Activated T-helper 1 cell treated with anti-CD3 and anti-CD28 coated beads, Interleukin-12 subunit alpha, Interleukin-12 subunit beta, Interleukin-2, Interleukin-4 antibody, amounts not matched to agents 30 ng/mL and 10 ng/mL and 1 ng/mL, durations not matched to agents 14 hours and 24 hours and 36 hours (primary cell): ENCODE data around the gene ANKRD36B. TPM values are rescaled to one million over a fixed set of nuclear protein-coding genes. Genes with fewer than 3 reads are reported as not detected.
"Not testable (repeated sequence)": the region's sequence is repeated elsewhere in the genome, so short reads cannot be mapped to it uniquely, and the experiment has no call there.

Source experiments
- DNase-seq: peaks from one replicate; pipeline ENCODE4 v3.0.0; 2021; ENCODE audit warnings: low spot score
- H3K27ac Mint-ChIP-seq: one replicate; pipeline ENCODE4 v1.8.0; 2021; ENCODE audit warnings: mild to moderate bottlenecking, mixed read lengths
- H3K27me3 Mint-ChIP-seq: one replicate; pipeline ENCODE4 v1.8.0; 2022; ENCODE audit warnings: mild to moderate bottlenecking, moderate library complexity, mixed read lengths; ENCODE audit not compliant: insufficient read depth
- H3K36me3 Mint-ChIP-seq: one replicate; pipeline ENCODE4 v1.8.0; 2021; ENCODE audit warnings: low read depth, mixed read lengths
- H3K4me1 Mint-ChIP-seq: one replicate; pipeline ENCODE4 v1.8.0; 2021; ENCODE audit warnings: low read depth, mixed read lengths
- H3K4me3 Mint-ChIP-seq: one replicate; pipeline ENCODE4 v1.8.0; 2021; ENCODE audit warnings: mild to moderate bottlenecking, moderate library complexity, mixed read lengths
- H3K9me3 Mint-ChIP-seq: one replicate; pipeline ENCODE4 v1.8.0; 2021; ENCODE audit warnings: mixed read lengths
- intact Hi-C: fragments of 100-400 bp; cut with micrococcal nuclease; formaldehyde crosslinking; loops from one replicate; pipeline ENCODE4 v1.15.1; 2024
- total RNA-seq: library from RNA; stranded (reverse); gene quantifications from 2 replicates; pipeline ENCODE4 v1.2.3, GENCODE V29; 2022

Gene ANKRD36B
- 37.9 and 39.7 TPM in 2 replicates for total RNA-seq

GRCh38 chr2:97589598-97590510 is at the start of gene ANKRD36B:
ANKRD36B (minus strand) TSS chr2:97589877; CDS start chr2:97589685, 192 bp downstream.
- peak; percentile 82 for DNase-seq
- intact Hi-C loops: loop anchor here (1.0 kb wide), 4 partner anchors 55 to 155 kb away; partner anchors contain the start of gene ACTR1B
- H3K27ac Mint-ChIP-seq: peak within 1 kb of the TSS; percentile 97
- H3K4me3 Mint-ChIP-seq: peak within 1 kb of the TSS; percentile 96
- H3K36me3 Mint-ChIP-seq, H3K9me3 Mint-ChIP-seq: not testable (repeated sequence)
- peaks cover 10% of the 10 kb centered on the region for H3K27me3 Mint-ChIP-seq
- peaks cover 10% of the 10 kb centered on the region for H3K4me1 Mint-ChIP-seq

DNA sequence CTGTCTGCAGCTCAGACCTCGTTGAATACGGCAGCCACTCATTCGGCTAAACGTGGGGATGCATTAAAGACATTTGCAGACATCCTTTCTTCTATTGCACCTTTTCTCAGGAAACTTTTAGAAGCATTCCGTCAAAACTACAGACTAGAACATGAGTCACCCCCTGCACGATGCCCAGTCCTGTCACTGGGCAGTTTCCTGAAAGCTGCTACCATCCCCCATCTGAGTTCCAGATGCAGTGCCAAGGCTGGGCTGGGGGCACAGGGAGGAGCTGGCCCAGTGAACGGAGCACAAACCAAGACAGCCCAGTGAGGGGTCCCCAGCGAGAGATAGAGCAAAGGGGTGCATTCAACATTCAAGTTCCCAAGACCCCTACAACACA is 36.4 kb upstream of the ANKRD36B start:
- peaks cover 13% of the 10 kb centered on the region for H3K27me3 Mint-ChIP-seq
- H3K4me1 Mint-ChIP-seq, H3K4me3 Mint-ChIP-seq, intact Hi-C loops, H3K27ac Mint-ChIP-seq, H3K9me3 Mint-ChIP-seq, H3K36me3 Mint-ChIP-seq, DNase-seq: not testable (repeated sequence)

GRCh38 chr2:97625354-97626048 is 35.8 kb upstream of the ANKRD36B start:
- DNase-seq, H3K27me3 Mint-ChIP-seq, H3K9me3 Mint-ChIP-seq, H3K36me3 Mint-ChIP-seq, H3K27ac Mint-ChIP-seq, H3K4me3 Mint-ChIP-seq, H3K4me1 Mint-ChIP-seq, intact Hi-C loops: not testable (repeated sequence)

GRCh38 chr2:97622976-97623375 is 33.3 kb upstream of the ANKRD36B start:
- H3K9me3 Mint-ChIP-seq, H3K27me3 Mint-ChIP-seq, H3K27ac Mint-ChIP-seq, DNase-seq, H3K4me3 Mint-ChIP-seq, H3K36me3 Mint-ChIP-seq, intact Hi-C loops, H3K4me1 Mint-ChIP-seq: not testable (repeated sequence)

DNA sequence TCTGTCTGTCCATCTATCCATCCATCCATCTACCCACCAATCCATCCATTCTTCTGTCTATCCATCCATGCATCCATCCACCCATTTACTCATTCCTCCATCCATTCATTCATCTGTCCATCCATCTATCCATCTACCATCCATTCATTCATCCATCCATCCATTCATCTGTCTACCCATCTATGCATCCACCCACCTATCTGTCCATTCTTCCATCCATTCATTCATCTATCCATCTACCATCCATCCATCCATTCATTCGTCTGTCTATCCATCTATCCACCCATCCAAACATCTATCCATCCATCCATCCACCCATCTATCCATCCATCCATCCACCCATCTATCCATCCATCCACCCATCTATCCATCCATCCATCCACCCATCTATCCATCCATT is 30.8 kb upstream of the ANKRD36B start:
- intact Hi-C loops, H3K27ac Mint-ChIP-seq, H3K9me3 Mint-ChIP-seq, H3K27me3 Mint-ChIP-seq, H3K4me1 Mint-ChIP-seq, H3K36me3 Mint-ChIP-seq, H3K4me3 Mint-ChIP-seq, DNase-seq: not testable (repeated sequence)

DNA sequence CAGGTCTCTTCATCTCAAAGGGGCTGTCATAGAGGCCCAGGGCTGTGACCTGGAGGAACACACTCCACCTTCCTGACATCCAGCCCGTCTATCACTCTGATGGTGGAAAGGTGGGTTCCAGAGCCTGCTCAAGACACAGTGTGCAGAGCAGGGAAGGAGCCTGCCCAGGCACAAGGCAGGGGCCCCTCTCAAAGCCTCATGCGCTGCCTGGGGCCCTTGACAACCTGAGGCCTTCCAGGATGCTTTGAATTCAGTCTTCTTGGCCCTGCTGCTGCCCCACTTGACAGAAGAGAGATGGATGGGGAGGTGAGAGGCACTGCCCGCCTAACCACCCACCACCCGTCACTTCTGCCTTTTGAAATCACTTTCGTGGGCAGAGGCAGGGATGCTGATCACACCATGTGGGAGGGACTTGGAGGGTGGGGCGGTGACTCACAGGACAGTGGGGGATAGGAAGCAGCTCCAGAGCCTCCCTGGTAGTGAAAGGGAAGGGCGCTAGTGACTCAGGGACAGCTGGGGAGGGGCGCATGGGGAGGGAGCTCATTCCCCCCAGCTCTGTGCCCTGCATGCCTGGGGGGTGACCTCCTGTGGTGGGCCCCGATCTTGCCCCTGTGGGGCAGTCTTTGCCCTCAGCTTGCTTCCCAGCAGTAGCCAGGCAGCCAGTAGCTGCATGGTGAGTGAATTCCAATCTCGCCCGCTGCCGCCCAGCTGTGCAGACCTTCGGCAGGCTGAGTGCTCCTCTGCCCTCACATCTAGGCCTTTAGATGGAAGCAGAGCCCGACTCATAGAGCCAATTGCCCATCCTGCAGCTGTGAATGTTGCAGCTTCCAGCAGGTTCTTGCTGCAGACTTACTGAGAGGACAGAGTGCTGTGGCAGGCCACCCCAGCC is 29.5 kb upstream of the ANKRD36B start:
- H3K4me3 Mint-ChIP-seq, H3K27ac Mint-ChIP-seq, H3K27me3 Mint-ChIP-seq, H3K9me3 Mint-ChIP-seq, intact Hi-C loops, H3K36me3 Mint-ChIP-seq, DNase-seq, H3K4me1 Mint-ChIP-seq: not testable (repeated sequence)

GRCh38 chr2:97617911-97618310 is 28.2 kb upstream of the ANKRD36B start:
- DNase-seq: no peak
- Mint-ChIP-seq H3K4me1 (no peaks in the 10 kb centered on the region), H3K36me3 (no peaks in the 10 kb centered on the region), H3K27ac (no peak overlapping the region), H3K9me3 (no peaks in the 10 kb centered on the region), H3K4me3 (no peak overlapping the region), H3K27me3 (no peaks in the 10 kb centered on the region)
- intact Hi-C loops: no loop called here

GRCh38 chr2:97615746-97616145 is 26.1 kb upstream of the ANKRD36B start:
- not testable (repeated sequence) for H3K27ac Mint-ChIP-seq, H3K4me3 Mint-ChIP-seq

GRCh38 chr2:97611895-97612294 is 22.2 kb upstream of the ANKRD36B start:
- DNase-seq, H3K4me3 Mint-ChIP-seq, H3K36me3 Mint-ChIP-seq, H3K27me3 Mint-ChIP-seq, intact Hi-C loops, H3K27ac Mint-ChIP-seq, H3K4me1 Mint-ChIP-seq, H3K9me3 Mint-ChIP-seq: not testable (repeated sequence)

More at GRCh38 chr2:97615746-97616145, 26.1 kb upstream of the ANKRD36B start:
- intact Hi-C loops, H3K27me3 Mint-ChIP-seq, H3K4me1 Mint-ChIP-seq, H3K36me3 Mint-ChIP-seq, H3K9me3 Mint-ChIP-seq, DNase-seq: not testable (repeated sequence)

- intact Hi-C loops, H3K27me3 Mint-ChIP-seq, H3K36me3 Mint-ChIP-seq, DNase-seq, H3K4me3 Mint-ChIP-seq, H3K27ac Mint-ChIP-seq, H3K9me3 Mint-ChIP-seq, H3K4me1 Mint-ChIP-seq: not testable (repeated sequence)
Measured at GRCh38 chr2:97608745-97609144, 19.1 kb upstream of the ANKRD36B start.

DNA sequence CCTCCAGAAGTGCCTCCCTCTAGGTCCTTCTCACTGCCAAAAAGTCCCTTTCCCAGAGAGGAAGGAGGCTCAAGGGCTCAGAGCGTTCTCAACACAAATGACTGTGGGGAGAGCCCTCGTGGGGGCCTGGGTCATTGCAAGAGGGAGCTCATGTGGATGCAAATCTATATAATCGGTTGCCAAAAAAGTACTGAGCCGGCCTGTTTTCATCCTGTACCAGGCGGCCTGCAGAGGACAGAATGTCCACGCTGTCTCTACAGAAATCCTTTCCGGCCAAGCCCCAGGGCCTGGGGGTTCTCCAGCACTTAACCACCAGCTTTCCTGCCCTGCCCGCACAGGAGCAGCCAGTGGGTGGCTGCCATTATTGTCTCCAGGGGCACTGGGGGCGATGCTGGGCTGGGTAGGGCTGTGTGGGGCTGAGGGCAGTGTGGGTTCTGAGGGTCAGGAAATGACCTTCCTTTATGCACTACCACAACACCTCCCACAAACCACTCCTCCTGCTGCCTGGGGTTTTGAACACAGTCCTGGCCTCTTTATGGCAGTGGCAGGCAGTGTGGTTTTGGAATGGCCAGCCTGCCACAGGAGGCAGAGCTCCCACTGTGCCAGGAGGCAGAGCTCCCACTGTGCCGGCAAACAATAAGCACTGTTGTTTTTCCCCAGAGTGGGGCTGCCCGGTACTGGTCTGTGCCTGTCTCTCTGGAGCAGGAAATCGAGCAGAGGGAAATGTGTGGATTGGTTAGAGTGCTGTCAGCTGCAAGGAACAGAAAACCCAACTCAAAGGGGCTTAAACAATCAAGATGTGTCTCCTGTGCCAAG is 16.1 kb upstream of the ANKRD36B start:
- H3K27ac Mint-ChIP-seq, DNase-seq, H3K9me3 Mint-ChIP-seq, H3K36me3 Mint-ChIP-seq, intact Hi-C loops, H3K27me3 Mint-ChIP-seq, H3K4me1 Mint-ChIP-seq, H3K4me3 Mint-ChIP-seq: not testable (repeated sequence)

DNA sequence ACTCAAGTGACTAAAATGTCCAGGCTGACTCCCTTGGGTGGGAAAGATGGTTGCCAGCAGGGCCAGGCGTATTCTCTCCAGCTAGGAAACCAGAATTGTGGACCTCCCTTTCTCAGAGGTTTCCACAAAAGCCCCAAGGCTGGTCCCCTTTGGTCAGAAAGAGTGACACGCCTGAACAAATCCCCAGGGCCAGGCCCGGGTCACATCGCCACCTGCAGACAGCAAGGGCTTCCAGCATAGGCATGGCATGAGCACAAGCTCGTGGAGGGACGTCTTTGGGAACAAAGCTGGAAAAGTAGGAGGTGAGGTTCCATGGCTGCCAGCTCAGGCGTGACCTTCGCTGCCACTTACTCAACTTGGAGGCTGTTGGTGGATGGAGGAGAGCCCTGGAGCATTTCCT is 15.4 kb upstream of the ANKRD36B start:
- not testable (repeated sequence) for H3K36me3 Mint-ChIP-seq, H3K4me3 Mint-ChIP-seq

More for the DNA sequence above, 15.4 kb upstream of the ANKRD36B start:
- H3K27me3 Mint-ChIP-seq, H3K9me3 Mint-ChIP-seq, DNase-seq, intact Hi-C loops, H3K4me1 Mint-ChIP-seq, H3K27ac Mint-ChIP-seq: not testable (repeated sequence)
